HepG2 (cell line): ENCODE measurements around the gene DCC.

Experiments used
- GABPA ChIP-seq, 2 experiments: IDR thresholded peaks; 2 replicates each; pipeline ENCODE4 v1.6.1; 2011 to 2016; ENCODE audit warnings: low read depth in 2 of 2, low read length in 1 of 2, missing biosample characterization in 1 of 2, missing genetic modification characterization in 1 of 2
- IKZF1 ChIP-seq: fragments of 450-650 bp; IDR thresholded peaks from 2 replicates; pipeline ENCODE4 v1.7.1; 2016
- JUNB ChIP-seq: sonication (generic); formaldehyde crosslinking; IDR thresholded peaks from 2 replicates; pipeline ENCODE4 v1.8.0; 2022; ENCODE audit warnings: missing genetic modification reagents, mild to moderate bottlenecking, borderline replicate concordance
- MYC ChIP-seq: sonication (generic); formaldehyde crosslinking; IDR thresholded peaks from 2 replicates; pipeline ENCODE4 v1.9.0; 2021; ENCODE audit warnings: missing genetic modification reagents, borderline replicate concordance
- TF ChIP-seq, protein P1 (sequence below): sonication (generic); formaldehyde crosslinking; IDR thresholded peaks from 2 replicates; pipeline ENCODE4 v1.5.0; 2020; ENCODE audit warnings: mild to moderate bottlenecking, missing genetic modification reagents, moderate library complexity
- TF ChIP-seq, protein P2 (sequence below): IDR thresholded peaks from 2 replicates; pipeline ENCODE4 v1.6.1; 2016; ENCODE audit warnings: low read depth, borderline replicate concordance
- TF ChIP-seq, protein P3 (sequence below): IDR thresholded peaks from 2 replicates; pipeline ENCODE4 v1.6.1; 2016; ENCODE audit warnings: low read depth, missing genetic modification reagents, missing compliant biosample characterization

DNA sequence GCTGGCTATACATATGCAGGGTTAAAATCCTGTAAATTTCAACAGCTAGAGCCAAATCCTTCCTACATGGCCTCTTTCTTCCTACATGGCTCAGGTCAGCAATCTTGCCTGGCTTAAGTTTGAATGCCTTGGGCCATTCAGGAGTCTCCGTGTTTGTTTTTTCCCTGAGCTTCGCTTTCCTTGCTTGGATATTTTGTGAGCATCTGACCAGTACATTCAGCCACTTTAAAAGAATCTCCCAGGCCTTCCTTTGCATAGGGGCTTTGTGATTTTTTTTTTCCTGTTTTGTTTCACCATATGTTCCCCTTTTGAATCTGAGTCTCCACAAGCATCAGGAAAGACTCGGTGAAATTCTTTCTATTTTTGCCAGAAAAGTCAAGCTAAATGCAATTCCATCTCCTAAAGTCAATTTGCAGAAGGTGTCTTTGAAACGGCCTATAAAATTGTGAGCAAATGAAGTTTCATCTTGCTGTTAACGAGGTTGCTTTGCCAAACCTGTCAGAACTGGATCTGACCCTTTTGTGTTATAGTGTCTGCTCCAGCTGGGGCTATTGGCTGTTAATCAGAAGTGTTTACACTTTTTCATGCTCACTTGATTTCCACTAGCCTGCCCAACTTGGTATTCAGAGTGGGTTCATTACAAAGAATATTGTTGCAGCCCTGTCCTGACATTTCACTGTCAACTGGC is 256.9 kb downstream of the DCC start:
- TF ChIP-seq IKZF1 (no peak), GABPA (IDR thresholded peaks at IDR 0.05; ENCODE audit: low read depth, low read length) (no peak), GABPA (CRISPR knock-in tag; IDR thresholded peaks at IDR 0.05; ENCODE audit: low read depth) (no peak), JUNB (CRISPR knock-in tag) (no peak), MYC (no peak)
- TF ChIP-seq, protein P1, sequence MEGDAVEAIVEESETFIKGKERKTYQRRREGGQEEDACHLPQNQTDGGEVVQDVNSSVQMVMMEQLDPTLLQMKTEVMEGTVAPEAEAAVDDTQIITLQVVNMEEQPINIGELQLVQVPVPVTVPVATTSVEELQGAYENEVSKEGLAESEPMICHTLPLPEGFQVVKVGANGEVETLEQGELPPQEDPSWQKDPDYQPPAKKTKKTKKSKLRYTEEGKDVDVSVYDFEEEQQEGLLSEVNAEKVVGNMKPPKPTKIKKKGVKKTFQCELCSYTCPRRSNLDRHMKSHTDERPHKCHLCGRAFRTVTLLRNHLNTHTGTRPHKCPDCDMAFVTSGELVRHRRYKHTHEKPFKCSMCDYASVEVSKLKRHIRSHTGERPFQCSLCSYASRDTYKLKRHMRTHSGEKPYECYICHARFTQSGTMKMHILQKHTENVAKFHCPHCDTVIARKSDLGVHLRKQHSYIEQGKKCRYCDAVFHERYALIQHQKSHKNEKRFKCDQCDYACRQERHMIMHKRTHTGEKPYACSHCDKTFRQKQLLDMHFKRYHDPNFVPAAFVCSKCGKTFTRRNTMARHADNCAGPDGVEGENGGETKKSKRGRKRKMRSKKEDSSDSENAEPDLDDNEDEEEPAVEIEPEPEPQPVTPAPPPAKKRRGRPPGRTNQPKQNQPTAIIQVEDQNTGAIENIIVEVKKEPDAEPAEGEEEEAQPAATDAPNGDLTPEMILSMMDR (CRISPR knock-in tag), result no peak
- TF ChIP-seq, protein P2, sequence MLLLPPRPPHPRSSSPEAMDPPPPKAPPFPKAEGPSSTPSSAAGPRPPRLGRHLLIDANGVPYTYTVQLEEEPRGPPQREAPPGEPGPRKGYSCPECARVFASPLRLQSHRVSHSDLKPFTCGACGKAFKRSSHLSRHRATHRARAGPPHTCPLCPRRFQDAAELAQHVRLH, result no peak
- TF ChIP-seq, protein P3, sequence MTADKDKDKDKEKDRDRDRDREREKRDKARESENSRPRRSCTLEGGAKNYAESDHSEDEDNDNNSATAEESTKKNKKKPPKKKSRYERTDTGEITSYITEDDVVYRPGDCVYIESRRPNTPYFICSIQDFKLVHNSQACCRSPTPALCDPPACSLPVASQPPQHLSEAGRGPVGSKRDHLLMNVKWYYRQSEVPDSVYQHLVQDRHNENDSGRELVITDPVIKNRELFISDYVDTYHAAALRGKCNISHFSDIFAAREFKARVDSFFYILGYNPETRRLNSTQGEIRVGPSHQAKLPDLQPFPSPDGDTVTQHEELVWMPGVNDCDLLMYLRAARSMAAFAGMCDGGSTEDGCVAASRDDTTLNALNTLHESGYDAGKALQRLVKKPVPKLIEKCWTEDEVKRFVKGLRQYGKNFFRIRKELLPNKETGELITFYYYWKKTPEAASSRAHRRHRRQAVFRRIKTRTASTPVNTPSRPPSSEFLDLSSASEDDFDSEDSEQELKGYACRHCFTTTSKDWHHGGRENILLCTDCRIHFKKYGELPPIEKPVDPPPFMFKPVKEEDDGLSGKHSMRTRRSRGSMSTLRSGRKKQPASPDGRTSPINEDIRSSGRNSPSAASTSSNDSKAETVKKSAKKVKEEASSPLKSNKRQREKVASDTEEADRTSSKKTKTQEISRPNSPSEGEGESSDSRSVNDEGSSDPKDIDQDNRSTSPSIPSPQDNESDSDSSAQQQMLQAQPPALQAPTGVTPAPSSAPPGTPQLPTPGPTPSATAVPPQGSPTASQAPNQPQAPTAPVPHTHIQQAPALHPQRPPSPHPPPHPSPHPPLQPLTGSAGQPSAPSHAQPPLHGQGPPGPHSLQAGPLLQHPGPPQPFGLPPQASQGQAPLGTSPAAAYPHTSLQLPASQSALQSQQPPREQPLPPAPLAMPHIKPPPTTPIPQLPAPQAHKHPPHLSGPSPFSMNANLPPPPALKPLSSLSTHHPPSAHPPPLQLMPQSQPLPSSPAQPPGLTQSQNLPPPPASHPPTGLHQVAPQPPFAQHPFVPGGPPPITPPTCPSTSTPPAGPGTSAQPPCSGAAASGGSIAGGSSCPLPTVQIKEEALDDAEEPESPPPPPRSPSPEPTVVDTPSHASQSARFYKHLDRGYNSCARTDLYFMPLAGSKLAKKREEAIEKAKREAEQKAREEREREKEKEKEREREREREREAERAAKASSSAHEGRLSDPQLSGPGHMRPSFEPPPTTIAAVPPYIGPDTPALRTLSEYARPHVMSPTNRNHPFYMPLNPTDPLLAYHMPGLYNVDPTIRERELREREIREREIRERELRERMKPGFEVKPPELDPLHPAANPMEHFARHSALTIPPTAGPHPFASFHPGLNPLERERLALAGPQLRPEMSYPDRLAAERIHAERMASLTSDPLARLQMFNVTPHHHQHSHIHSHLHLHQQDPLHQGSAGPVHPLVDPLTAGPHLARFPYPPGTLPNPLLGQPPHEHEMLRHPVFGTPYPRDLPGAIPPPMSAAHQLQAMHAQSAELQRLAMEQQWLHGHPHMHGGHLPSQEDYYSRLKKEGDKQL, result no peak
